ELR (cell line): ENCODE measurements around the gene EID3.
"Not testable (repeated sequence)": the region's sequence is repeated elsewhere in the genome, so short reads cannot be mapped to it uniquely, and the experiment has no call there.

ENCODE experiments used
- DNase-seq: peaks from one replicate; pipeline ENCODE4 v3.0.0-alpha.2; 2015; ENCODE audit warnings: low read depth

EID3 gene

DNA sequence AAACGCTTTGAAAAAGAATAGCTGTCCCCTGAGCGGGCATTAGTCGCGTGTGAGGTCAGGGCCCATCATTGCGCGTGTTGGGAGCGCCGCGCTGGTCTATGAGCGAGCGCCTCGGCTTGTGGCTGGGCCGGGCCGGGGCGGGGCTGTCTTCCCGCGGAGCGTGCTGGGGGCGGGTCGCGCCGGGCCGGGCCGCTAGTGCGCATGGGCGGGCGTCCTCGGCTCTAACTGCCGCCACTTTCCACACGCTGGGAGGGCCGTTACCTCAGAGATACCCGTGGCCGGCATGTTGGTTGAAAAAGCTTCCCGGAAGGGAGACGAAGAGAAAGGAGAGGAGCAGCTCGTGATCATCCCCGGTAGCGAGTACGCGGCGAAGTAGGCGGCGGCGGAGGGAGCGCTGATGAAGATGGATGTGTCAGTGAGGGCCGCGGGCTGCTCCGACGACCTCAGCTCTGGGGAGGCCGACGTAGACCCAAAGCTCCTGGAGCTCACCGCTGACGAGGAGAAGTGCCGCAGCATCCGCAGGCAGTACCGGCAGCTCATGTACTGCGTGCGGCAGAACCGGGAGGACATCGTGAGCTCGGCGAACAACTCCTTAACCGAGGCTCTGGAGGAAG is at the start of gene EID3:
Gene EID3, plus strand, starts transcription at position 202 of the 614 bp plus-strand sequence. Its CDS starts 196 bp downstream, at position 398.
- DNase-seq: peak; percentile 86

GRCh38 chr12:104257913-104258472 is 45.5 kb upstream of the EID3 start:
- no peak for DNase-seq

GRCh38 chr12:104258476-104259067 is 45.0 kb upstream of the EID3 start:
- DNase-seq: no peak

DNA sequence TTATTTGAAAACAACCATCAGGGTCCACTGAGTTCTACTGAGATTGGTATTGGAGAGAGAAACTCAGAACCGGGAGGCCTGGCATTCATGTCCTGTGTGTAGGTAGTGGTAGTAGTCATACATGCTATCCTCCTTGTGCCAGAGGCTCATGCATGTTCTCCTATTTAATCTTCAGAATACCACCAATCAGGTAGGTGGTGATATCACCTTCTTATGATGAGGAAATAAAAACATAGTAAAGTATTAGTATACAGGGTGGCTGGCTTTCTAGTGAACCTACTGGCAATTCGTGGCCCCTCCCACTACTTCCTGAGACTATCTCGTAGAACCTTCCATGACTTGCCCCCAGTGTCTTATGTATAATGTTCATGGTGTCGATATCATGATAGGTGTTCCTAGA is 40.5 kb upstream of the EID3 start:
- DNase-seq: no peak

DNA sequence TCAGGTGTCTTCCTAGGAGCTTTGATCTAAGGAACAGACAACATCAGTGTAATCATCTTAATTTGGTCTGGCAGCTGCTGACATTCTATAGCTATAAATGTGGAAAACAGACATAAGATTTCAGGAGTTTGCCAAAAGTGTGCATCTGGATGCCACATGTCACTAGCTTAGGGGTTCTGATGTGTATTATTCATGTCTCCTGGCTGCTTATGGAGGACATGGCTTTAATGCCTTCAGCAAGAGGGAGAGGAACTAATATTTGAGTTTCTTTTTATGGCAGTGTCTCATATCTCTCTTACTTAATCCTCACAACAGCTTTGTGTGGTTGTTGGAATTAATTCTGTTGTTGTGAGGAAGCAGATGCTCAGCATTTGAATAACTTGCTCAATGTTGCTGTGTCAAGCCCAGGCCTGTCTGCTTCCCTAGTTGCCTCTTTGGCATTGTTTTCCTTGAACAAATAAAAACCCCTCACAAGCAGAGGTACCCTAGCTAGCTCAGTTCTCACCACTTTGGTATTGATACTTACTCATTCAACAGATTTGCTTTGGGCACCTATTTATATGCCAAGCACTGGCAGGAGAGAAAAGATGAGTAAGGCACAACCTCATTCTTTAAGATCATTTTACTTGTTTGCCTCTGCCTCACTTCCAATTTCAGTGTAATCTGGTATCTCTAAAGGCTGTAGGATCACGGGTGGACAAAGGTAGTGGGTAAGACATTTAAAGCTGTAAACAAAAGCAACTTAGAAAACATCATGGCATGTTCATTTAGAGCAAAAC is 39.8 kb upstream of the EID3 start:
- no peak for DNase-seq

GRCh38 chr12:104265436-104265835 is 38.1 kb upstream of the EID3 start:
- DNase-seq: not testable (repeated sequence)

- DNase-seq: no peak
These were observed 30.6 kb upstream of the EID3 start for GRCh38 chr12:104272938-104273337.

- DNase-seq: no peak
These were observed 30.0 kb upstream of the EID3 start for GRCh38 chr12:104273503-104273902.

GRCh38 chr12:104274811-104275210 is 28.7 kb upstream of the EID3 start:
- DNase-seq: no peak

DNA sequence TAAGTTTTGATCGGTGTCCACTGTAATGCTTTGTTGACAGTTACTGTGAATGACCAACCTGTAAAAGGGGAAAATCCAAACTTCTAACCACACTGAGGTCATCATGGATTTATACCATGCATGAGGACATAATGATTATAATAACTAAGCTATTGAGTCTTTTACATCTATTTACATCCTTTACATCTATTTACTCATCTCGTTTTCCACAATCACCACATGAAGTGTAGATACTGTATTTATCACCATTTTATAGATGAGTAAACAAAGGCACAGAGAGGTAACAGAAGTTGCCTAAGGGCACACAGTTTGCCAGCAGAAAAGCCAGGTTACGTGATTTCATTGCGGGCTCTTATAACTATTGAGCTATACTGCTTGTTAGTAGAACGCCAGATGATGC is 27.9 kb upstream of the EID3 start:
- DNase-seq: no peak

GRCh38 chr12:104276273-104277131 is 27.0 kb upstream of the EID3 start:
- DNase-seq: no peak

GRCh38 chr12:104279164-104279563 is 24.4 kb upstream of the EID3 start:
- no peak for DNase-seq

- no peak for DNase-seq
These were observed 23.4 kb upstream of the EID3 start for GRCh38 chr12:104280111-104280510.

- peak; percentile 99 for DNase-seq
These were observed 22.7 kb upstream of the EID3 start for GRCh38 chr12:104280717-104281458.

DNA sequence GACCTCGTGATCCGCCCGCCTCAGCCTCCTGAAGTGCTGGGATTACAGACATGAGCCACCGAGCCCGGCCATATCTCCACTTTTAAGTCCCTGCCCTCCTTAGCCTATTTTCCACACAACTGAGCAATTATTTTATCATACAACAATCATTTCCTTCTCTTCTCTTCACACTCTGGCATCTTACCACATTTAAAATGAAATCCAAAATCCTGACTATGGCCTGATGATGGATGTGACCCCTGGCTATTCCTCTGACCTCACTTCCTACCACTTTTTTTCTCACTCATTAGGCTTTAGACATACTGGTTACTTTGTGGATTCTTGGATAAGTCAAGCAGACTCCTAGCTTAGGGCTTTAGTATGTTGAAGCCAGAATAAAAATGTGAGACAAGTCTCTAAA is 21.9 kb upstream of the EID3 start:
- peak; percentile 64 for DNase-seq

- no peak for DNase-seq
These were observed 21.4 kb upstream of the EID3 start for GRCh38 chr12:104282109-104282508.

DNA sequence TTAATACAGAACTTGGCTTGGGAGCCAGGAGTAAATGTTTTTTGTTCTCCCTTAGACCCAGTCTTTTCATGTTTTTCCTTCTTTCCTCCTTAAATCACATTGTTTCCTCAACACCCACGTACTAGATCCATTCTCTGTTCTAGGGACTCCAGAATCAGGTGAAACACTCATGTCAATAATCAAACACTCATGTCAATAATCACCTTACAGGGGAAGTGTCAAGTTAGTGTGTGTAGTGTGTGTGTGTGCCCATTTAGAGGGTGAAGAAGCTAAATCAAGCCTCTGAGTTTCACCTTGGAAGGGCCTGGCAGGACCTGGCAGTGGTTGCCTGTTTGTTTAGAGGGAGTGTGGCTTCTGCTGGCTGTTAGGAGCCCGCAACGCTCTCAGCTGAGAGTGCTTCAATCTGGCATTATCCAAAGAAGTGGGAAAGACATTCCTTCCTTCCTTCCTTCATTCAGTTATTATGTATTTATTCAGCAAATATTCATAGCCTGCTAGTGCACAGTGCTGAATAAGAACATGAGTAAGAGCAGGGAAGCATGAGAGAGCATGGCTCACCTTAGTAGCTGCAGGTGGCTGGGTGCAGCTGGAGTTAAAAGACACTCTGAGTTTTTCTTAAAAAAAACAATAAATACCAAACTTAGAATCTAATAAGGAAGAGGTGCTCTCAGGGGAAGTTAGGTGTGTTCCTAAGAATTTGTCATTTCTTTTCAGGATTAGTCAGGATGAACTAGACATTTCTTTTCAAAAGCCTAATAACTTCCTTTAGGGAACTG is 17.6 kb upstream of the EID3 start:
- DNase-seq: peak; percentile 78

- peak; percentile 98 for DNase-seq
These were observed 16.7 kb upstream of the EID3 start for GRCh38 chr12:104286516-104287482.

DNA sequence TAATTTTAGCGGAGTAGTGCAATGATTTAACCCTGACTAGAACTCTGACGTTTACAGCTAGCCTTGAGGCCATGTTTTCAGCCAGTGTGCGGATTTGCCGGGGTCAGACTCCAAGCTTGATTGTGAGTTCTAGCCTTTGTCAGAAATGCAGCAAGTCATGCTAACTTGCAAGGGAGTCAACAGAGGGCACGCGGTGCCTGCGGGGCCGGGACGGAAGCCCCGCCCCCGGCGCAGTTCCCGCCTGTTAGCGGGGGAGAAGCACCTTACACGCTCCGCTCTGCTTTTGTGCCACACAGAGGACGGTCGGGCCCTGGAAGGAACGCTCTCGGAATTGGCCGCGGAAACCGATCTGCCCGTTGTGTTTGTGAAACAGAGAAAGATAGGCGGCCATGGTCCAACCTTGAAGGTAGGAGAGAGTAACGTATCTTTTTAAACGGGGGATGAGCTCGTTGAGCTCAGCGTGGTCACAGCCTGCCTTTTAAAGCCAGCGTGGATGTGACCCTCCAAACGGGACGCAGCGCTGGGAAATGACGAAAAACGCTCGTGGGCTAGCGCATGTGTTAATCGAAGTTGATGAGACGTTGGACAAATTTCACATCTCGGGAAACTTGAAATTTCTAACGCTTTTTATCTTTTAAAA is 14.8 kb upstream of the EID3 start:
- DNase-seq: peak; percentile 93
